HG03575 (cell line): ENCODE results near the gene GRWD1.

Source experiments
- ATAC-seq: cut with Tn5 transposase; IDR thresholded peaks from one replicate; pipeline ENCODE4 v1.9.1; 2021; ENCODE audit not compliant: unreplicated experiment, insufficient number of reproducible peaks, low FRiP score; ENCODE audit errors: extremely low read depth

The GRWD1 gene

DNA sequence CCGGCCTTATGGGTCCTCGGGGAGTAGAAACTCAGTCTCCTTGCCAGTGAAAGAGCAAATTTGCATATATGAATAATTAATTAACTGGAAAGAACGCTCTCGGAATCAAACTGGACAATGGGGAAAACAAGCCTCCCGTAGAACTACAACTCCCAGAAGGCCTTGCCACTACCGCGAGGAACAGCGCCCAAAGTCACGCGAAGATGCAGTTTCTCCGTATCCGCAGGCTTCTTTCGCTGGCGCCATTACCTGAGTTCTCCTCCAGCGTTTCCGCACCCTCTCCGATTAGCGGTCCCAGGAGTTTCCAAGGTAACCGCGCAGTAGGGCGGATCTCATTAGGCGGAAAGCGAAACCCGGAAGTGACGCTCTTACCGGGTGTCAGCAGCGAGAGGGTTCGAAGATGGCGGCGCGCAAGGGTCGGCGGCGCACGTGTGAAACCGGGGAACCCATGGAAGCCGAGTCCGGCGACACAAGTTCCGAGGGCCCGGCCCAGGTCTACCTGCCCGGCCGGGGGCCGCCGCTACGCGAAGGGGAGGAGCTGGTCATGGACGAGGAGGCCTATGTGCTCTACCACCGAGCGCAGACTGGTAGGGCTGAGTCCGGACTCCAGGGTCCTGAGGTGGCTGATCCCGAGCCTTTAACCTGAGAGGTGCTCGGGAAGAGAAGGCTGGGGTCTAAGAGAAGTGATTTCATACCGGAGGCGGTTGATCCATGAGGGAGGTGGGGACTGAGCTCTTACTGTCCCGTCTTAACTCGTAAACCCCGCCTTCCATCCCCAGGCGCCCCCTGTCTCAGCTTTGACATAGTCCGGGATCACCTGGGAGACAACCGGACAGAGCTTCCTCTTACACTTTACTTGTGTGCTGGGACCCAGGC, at the start of gene GRWD1:
GRWD1 (plus strand) TSS at position 378 of the 876 bp plus-strand sequence; CDS start at position 401, 23 bp downstream.
- ATAC-seq = peak; percentile 37

- ATAC-seq = no peak
These were observed 49.6 kb upstream of the GRWD1 start for GRCh38 chr19:48396016-48396823.

DNA sequence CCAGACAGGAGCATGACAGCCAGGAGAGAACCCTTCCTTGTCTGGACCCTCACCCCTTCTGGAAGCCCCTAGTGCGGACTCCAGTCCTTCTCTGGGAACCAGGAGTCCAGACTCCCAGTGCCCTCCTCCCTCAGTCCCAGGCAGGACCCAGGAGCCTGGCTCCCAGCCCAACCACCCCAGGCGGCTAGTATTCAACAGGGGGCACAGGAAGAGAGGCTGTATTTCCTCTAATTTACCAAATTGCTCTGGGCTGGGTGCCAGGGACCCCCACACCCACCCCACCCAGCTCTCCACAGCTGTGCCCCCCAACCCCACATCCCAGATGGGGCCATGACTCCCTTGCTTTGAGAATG, 49.0 kb upstream of the GRWD1 start:
- ATAC-seq = no peak

GRCh38 chr19:48397263-48398101, 48.3 kb upstream of the GRWD1 start:
- no peak for ATAC-seq

GRCh38 chr19:48398102-48398374, 47.7 kb upstream of the GRWD1 start:
- no peak for ATAC-seq

- no peak for ATAC-seq
These were observed 47.2 kb upstream of the GRWD1 start for GRCh38 chr19:48398375-48399235.

GRCh38 chr19:48400018-48400742, 45.6 kb upstream of the GRWD1 start:
- no peak for ATAC-seq

DNA sequence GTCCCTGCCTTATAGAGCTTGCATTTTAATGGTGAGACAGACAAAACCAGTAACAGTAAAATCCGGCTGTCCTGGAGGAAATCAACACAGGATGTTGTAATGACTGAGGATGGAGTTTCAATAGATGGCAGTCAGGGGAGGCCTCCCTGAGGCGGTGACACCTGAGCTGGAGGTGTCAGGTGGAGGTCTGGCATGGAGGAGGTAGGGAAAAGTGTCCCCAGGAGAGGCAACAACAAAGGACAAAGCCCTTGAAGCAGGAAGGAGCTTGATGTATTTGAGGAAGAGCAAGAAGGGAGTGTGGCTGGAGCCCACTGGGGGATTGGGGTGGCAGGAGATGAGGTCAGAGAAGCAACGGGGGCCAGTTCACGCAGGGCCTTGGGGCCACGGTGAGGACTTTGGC, 44.5 kb upstream of the GRWD1 start:
- ATAC-seq = no peak

DNA sequence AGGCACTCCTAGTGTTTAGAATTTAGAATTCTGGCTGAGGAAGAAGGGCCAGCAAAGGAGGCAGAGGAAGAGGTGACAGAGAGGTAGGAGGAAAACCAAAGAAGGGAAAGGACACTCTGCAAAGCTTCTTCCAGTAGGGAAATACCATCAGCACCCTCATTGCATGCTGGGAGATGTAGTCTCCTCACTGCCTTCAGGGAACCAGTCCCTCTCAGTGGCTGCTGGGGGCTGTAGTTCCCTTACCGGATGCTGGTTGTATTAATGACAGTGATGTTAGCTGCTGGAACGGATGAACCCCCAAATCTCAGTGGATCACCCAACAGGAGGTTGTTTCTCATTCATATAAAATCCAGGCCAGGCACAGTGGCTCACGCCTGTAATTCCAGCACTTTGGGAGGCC, 42.2 kb upstream of the GRWD1 start:
- ATAC-seq = no peak

DNA sequence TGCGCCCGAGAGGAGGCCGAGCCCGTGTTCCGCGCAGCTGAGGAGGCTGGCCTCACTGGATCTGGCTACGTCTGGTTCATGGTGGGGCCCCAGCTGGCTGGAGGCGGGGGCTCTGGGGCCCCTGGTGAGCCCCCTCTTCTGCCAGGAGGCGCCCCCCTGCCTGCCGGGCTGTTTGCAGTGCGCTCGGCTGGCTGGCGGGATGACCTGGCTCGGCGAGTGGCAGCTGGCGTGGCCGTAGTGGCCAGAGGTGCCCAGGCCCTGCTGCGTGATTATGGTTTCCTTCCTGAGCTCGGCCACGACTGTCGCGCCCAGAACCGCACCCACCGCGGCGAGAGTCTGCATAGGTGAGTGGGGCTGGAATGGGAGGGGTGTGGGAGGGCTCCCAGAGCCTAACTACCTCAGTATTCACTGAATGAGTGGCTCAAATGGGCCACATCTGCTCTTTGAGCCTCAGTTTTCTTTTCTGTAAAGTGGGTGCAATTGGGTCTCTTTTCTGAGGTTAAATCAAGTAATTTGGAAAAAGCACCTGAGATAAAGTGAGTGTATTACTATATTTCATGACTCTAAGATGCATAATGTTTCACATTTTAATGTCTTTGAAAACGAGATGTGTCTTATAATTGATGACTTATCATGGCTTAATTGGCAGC, 40.6 kb upstream of the GRWD1 start:
- ATAC-seq = no peak

DNA sequence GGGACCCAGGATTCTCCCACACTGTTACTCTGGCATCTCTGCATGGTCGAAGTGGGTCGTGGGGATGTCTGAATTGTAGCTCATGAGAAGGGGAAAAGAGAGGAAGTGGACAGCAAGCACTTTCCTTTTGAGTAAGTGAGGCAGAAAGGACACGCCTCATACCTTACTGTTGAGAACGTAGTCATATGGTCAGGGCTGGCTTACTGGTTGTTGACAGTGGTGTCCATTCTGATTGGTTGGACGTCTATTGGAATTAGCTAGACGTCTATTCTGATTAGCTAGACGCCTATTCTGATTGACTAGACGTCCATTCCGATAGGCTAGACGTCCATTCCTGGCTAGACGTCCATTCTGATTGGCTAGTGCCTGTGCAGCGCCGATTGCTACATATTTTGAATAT, 39.9 kb upstream of the GRWD1 start:
- ATAC-seq = no peak

GRCh38 chr19:48413879-48414587, 31.8 kb upstream of the GRWD1 start:
- no peak for ATAC-seq

GRCh38 chr19:48415395-48415794, 30.4 kb upstream of the GRWD1 start:
- no peak for ATAC-seq

DNA sequence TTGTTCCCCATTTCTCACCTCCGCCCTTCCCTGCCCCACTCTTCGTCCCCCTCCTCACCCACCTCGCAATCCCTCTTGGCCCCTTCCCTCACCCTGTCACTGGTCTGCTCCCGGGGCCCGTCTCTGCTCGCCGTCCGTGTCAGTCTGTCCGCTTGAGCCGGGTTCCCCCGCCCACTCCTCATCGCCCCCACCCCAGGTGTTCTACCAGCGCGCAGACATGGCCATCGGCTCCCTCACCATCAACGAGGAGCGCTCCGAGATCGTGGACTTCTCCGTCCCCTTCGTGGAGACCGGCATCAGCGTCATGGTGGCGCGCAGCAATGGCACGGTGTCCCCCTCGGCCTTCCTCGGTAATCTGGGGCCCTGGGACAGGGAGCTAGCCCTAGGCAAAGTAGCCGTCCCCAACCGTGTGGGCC, 30.0 kb upstream of the GRWD1 start:
- no peak for ATAC-seq

DNA sequence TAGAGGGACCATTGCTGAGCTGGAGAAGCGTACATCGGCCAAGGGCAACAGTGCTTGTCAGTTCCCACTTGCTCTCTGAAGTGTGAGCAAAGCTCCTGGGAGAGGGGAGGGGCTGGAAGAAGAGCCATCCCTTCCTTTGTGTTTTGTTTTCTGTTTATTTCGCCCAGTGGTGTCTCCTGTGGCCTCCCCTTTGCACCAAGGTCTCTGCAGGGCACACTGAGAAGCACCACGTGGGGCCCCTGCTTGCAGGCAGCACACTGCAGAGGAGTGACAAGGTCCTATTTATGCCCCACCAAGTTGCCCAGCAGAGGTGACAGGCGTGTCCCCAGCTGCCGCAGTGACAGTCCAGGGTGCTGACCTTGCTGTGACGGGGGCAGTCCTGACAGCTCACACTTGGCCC, 28.4 kb upstream of the GRWD1 start:
- no peak for ATAC-seq

- no peak for ATAC-seq
These were observed 27.3 kb upstream of the GRWD1 start for GRCh38 chr19:48418317-48419064.
